Panc1 (cell line): ENCODE measurements around the gene LRMDA.

Experiments used
- CTCF ChIP-seq: fragments of 450-650 bp; IDR thresholded peaks from 2 replicates; pipeline ENCODE4 v1.5.1; 2017; ENCODE audit warnings: mild to moderate bottlenecking
- SIN3A ChIP-seq: IDR thresholded peaks from 2 replicates; pipeline ENCODE4 v1.6.1; 2012; ENCODE audit warnings: low read depth, mild to moderate bottlenecking, low read length, moderate library complexity, borderline replicate concordance; ENCODE audit not compliant: insufficient read depth

DNA sequence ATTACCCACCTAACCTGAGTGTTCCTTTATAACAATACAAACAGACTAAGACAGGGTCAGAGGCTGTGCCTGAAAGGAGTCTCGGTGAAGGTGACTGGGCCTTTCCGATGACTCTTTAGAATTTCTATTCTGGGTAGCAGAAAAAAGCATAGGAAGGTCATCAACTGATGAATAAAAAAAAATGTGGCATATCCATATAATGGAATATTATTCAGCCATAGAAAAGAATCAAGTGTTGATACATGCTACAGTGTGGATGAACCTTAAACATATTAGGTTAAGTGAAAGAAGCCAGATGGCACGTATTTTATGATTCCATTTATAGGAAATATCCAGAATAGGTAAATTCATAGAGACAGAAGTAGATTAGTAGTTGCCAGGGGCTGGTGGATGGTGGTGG is 83.4 kb downstream of the LRMDA start:
- TF ChIP-seq CTCF (no peak), SIN3A (no peak)
